ENCODE data around the gene ATP1A3. TPM values are rescaled to one million over a fixed set of nuclear protein-coding genes. Genes with fewer than 3 reads are reported as not detected.

The ATP1A3 gene
- total RNA-seq, 1 experiment from 2014 or later: 8.5 TPM

DNA sequence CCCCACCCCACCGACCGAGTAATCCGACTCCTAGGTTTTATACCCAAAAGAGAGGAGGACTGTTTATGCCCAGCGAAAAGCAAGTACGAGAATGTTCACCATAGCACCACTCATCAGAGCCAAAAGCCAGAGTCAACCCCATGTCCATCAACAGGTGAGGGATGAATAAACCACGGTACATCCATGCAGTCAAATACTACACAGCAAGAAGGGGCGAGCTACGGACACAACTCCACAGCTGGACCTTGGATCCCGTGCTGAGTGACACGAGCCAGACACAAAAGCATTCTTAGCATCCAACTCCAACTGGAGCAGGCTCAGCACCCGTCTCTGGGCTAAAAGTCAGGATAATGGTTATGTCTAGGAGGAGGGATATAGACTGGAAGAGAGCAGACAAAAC, 22.7 kb downstream of the ATP1A3 start:
- intact Hi-C loops (cut with micrococcal nuclease; ENCODE audit: unreplicated experiment): no loop called here
- no TSS peak for BruUV-seq (replicated peaks)
- POLR2A ChIA-PET (ENCODE audit: low non-redundant PET): no interaction called here
- H3K27me3 ChIP-seq (replicated peaks; ENCODE audit: insufficient read depth, low read depth, low read length, poor library complexity): no peaks in the 10 kb centered on the region
- H3K4me1 ChIP-seq (ENCODE audit: insufficient read depth, low read length, poor library complexity, severe bottlenecking): no peaks in the 10 kb centered on the region
- no peaks in the 10 kb centered on the region for H3K36me3 ChIP-seq (ENCODE audit: insufficient read depth, low read length, poor library complexity, severe bottlenecking)
- no peak overlapping the region for H3K4me3 ChIP-seq (ENCODE audit: low read depth, low read length, poor library complexity, severe bottlenecking)
- H3K9me3 ChIP-seq (ENCODE audit: low read depth, low read length, poor library complexity, severe bottlenecking): no peaks in the 10 kb centered on the region
- DNase-seq (ENCODE audit: low spot score): no peak
- H3K27ac ChIP-seq (ENCODE audit: low read depth, low read length, poor library complexity, severe bottlenecking): no peak overlapping the region
- TF ChIP-seq EZH2 (IDR thresholded peaks at IDR 0.05; ENCODE audit: borderline replicate concordance, low read depth, low read length, poor library complexity, severe bottlenecking): no peak
- TF ChIP-seq, protein P1, sequence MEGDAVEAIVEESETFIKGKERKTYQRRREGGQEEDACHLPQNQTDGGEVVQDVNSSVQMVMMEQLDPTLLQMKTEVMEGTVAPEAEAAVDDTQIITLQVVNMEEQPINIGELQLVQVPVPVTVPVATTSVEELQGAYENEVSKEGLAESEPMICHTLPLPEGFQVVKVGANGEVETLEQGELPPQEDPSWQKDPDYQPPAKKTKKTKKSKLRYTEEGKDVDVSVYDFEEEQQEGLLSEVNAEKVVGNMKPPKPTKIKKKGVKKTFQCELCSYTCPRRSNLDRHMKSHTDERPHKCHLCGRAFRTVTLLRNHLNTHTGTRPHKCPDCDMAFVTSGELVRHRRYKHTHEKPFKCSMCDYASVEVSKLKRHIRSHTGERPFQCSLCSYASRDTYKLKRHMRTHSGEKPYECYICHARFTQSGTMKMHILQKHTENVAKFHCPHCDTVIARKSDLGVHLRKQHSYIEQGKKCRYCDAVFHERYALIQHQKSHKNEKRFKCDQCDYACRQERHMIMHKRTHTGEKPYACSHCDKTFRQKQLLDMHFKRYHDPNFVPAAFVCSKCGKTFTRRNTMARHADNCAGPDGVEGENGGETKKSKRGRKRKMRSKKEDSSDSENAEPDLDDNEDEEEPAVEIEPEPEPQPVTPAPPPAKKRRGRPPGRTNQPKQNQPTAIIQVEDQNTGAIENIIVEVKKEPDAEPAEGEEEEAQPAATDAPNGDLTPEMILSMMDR (conservative IDR thresholded peaks at IDR 0.05; ENCODE audit: low read depth, low read length): no peak
- CTCF ChIA-PET: no interaction called here

GRCh38 chr19:41969772-41970458, 24.1 kb downstream of the ATP1A3 start:
- BruUV-seq (replicated peaks): no TSS peak
- Histone ChIP-seq H3K27ac (ENCODE audit: low read depth, low read length, poor library complexity, severe bottlenecking) (no peak overlapping the region), H3K9me3 (ENCODE audit: low read depth, low read length, poor library complexity, severe bottlenecking) (no peaks in the 10 kb centered on the region), H3K4me3 (ENCODE audit: low read depth, low read length, poor library complexity, severe bottlenecking) (no peak overlapping the region), H3K4me1 (ENCODE audit: insufficient read depth, low read length, poor library complexity, severe bottlenecking) (no peaks in the 10 kb centered on the region), H3K36me3 (ENCODE audit: insufficient read depth, low read length, poor library complexity, severe bottlenecking) (no peaks in the 10 kb centered on the region), H3K27me3 (replicated peaks; ENCODE audit: insufficient read depth, low read depth, low read length, poor library complexity) (no peaks in the 10 kb centered on the region)
- POLR2A ChIA-PET (ENCODE audit: low non-redundant PET): no interaction called here
- no peak for DNase-seq (ENCODE audit: low spot score)
- CTCF ChIA-PET: no interaction called here
- TF ChIP-seq EZH2 (IDR thresholded peaks at IDR 0.05; ENCODE audit: borderline replicate concordance, low read depth, low read length, poor library complexity, severe bottlenecking): no peak
- intact Hi-C loops (cut with micrococcal nuclease; ENCODE audit: unreplicated experiment): no loop called here

DNA sequence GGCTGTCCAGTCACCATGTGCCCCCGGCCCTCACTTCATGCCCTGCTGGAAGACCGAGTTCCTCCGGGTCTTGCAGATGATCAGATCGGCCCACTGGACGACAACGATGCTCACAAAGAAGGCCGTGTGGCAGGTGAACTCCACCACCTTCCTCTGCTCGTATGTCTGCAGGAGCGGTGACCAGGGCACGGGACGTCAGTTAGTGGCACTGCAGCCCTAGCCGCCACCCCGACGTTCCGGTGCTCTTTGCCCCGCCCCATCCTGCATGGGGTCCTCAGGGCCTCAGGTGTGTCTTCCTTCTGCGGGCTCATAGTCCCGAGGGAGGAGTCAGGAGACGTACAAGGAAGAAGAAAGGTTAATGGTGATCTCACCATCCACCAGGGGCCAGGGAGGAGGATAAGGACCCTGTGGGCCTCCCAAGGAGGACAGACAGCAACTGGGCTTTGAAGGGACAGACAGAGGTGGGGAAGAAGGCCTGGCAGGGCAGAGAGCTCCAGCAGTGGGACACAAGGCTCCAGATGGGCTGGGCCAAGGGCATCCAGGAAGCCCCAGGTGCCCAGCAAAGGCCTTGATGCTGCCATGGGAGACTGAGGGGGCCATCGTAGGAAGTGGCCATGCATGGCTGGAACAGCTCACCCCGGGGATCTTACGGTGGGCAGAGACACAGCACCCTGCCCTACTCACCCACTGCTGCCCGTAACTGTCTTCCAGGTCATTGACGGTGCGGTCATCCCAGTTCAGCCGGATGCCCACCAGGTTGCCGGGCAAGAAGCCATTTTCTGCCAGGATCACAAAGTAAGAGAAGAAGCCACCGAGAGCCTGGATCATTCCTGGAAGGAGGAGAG, 25.1 kb downstream of the ATP1A3 start:
- Histone ChIP-seq H3K36me3 (ENCODE audit: insufficient read depth, low read length, poor library complexity, severe bottlenecking) (no peaks in the 10 kb centered on the region), H3K9me3 (ENCODE audit: low read depth, low read length, poor library complexity, severe bottlenecking) (no peaks in the 10 kb centered on the region), H3K27ac (ENCODE audit: low read depth, low read length, poor library complexity, severe bottlenecking) (no peak overlapping the region), H3K4me1 (ENCODE audit: insufficient read depth, low read length, poor library complexity, severe bottlenecking) (no peaks in the 10 kb centered on the region), H3K27me3 (replicated peaks; ENCODE audit: insufficient read depth, low read depth, low read length, poor library complexity) (no peaks in the 10 kb centered on the region), H3K4me3 (ENCODE audit: low read depth, low read length, poor library complexity, severe bottlenecking) (no peak overlapping the region)
- TF ChIP-seq, protein P1 (conservative IDR thresholded peaks at IDR 0.05; ENCODE audit: low read depth, low read length): no peak
- TF ChIP-seq EZH2 (IDR thresholded peaks at IDR 0.05; ENCODE audit: borderline replicate concordance, low read depth, low read length, poor library complexity, severe bottlenecking): no peak
- ChIA-PET POLR2A (ENCODE audit: low non-redundant PET) (no interaction called here), CTCF (interaction anchor here (0.6 kb wide), 1 partner anchor 1271 kb away, joined by 4 read pairs; no protein-coding TSS in a partner anchor)
- no peak for DNase-seq (ENCODE audit: low spot score)
- intact Hi-C loops (cut with micrococcal nuclease; ENCODE audit: unreplicated experiment): no loop called here
- BruUV-seq (replicated peaks): no TSS peak
